Hepatocyte (in vitro differentiated cells): Measurements from ENCODE around the gene RALGPS2. TPM values are rescaled to one million over a fixed set of nuclear protein-coding genes. Genes with fewer than 3 reads are reported as not detected.

Experiments used
- DNase-seq: peaks from one replicate; pipeline ENCODE4 v3.0.0-alpha.2; 2016; ENCODE audit warnings: low spot score
- H2AFZ ChIP-seq: fragments of 200-600 bp; sonication (generic); 2 replicates; pipeline ENCODE4 v1.6.0; 2016; ENCODE audit warnings: antibody characterized with exemption, mild to moderate bottlenecking
- H3K27ac ChIP-seq: fragments of 200-600 bp; sonication (generic); 2 replicates; pipeline ENCODE4 v1.5.1; 2016; ENCODE audit warnings: mild to moderate bottlenecking
- H3K27me3 ChIP-seq: fragments of 200-600 bp; sonication (generic); 2 replicates; pipeline ENCODE4 v1.6.1; 2016
- H3K36me3 ChIP-seq: fragments of 200-600 bp; sonication (generic); replicated peaks from 2 replicates; pipeline ENCODE4 v1.5.1; 2016; ENCODE audit warnings: low read depth; ENCODE audit not compliant: insufficient read depth
- H3K4me1 ChIP-seq: fragments of 200-600 bp; sonication (generic); 2 replicates; pipeline ENCODE4 v1.5.1; 2016; ENCODE audit warnings: mild to moderate bottlenecking, moderate library complexity; ENCODE audit not compliant: insufficient read depth
- H3K4me2 ChIP-seq: fragments of 200-600 bp; sonication (generic); 2 replicates; pipeline ENCODE4 v1.6.0; 2016
- H3K4me3 ChIP-seq: fragments of 200-600 bp; sonication (generic); 2 replicates; pipeline ENCODE4 v1.5.1; 2016; ENCODE audit warnings: mild to moderate bottlenecking
- H3K79me2 ChIP-seq: fragments of 200-600 bp; sonication (generic); 2 replicates; pipeline ENCODE4 v1.6.0; 2017; ENCODE audit warnings: mild to moderate bottlenecking
- H3K9me2 ChIP-seq: fragments of 200-600 bp; sonication (generic); replicated peaks from 2 replicates; pipeline ENCODE4 v1.6.0; 2017; ENCODE audit warnings: mild to moderate bottlenecking; ENCODE audit not compliant: insufficient read depth
- H3K9me3 ChIP-seq: fragments of 200-600 bp; sonication (generic); 2 replicates; pipeline ENCODE4 v1.5.1; 2016; ENCODE audit warnings: low read depth, mild to moderate bottlenecking
- H4K20me1 ChIP-seq: fragments of 200-600 bp; sonication (generic); 2 replicates; pipeline ENCODE4 v1.6.0; 2016; ENCODE audit warnings: mild to moderate bottlenecking; ENCODE audit not compliant: insufficient read depth, poor library complexity, severe bottlenecking
- CTCF ChIP-seq: fragments of 200-600 bp; sonication (generic); IDR thresholded peaks from 2 replicates; pipeline ENCODE4 v1.5.1; 2016; ENCODE audit warnings: antibody characterized with exemption, mild to moderate bottlenecking; ENCODE audit not compliant: poor library complexity
- EZH2 ChIP-seq: fragments of 200-600 bp; sonication (generic); IDR thresholded peaks from 2 replicates; pipeline ENCODE4 v1.6.1; 2016; ENCODE audit warnings: antibody characterized with exemption, mild to moderate bottlenecking, borderline replicate concordance
- EZH2phosphoT487 ChIP-seq: fragments of 200-600 bp; sonication (generic); IDR thresholded peaks from one replicate; pipeline ENCODE4 v1.6.1; 2018; ENCODE audit warnings: antibody characterized with exemption, mild to moderate bottlenecking, low read depth, moderate library complexity; ENCODE audit not compliant: unreplicated experiment, severe bottlenecking
- WGBS: methylation state at CpG from one replicate; pipeline ENCODE4 v1.1.6; 2016; ENCODE audit warnings: low lambda C conversion rate; ENCODE audit errors: missing lambda C conversion rate; 5-methylcytosine and 5-hydroxymethylcytosine counted together
- polyA plus RNA-seq: library from polyadenylated mRNA; unstranded; fragments of >200 nt; fragmentation: Nextera tagmentation; extraction: Ambion mirVana; gene quantifications from 2 replicates; pipeline ENCODE4 v1.2.1, GENCODE V29; 2016
- total RNA-seq: library from RNA; depleted of rRNA; stranded (reverse); fragments of >200 nt; gene quantifications from 2 replicates; pipeline ENCODE4 v1.2.3, GENCODE V29; 2014

RALGPS2 gene
- total and polyA plus RNA-seq, 2 experiments from 2014 or later: 9.3 to 35.4 TPM

- Histone ChIP-seq H4K20me1 (no peaks in the 10 kb centered on the region), H3K27ac (no peak overlapping the region), H3K4me1 (no peaks in the 10 kb centered on the region), H3K4me3 (no peak overlapping the region), H3K9me2 (no peaks in the 10 kb centered on the region), H2AFZ (no peak overlapping the region), H3K4me2 (no peak overlapping the region), H3K36me3 (no peaks in the 10 kb centered on the region), H3K79me2 (no peaks in the 10 kb centered on the region), H3K27me3 (no peaks in the 10 kb centered on the region), H3K9me3 (no peaks in the 10 kb centered on the region)
- DNase-seq: no peak
- 96% methylated on average over 6 of the region's 6 CpGs for WGBS
- TF ChIP-seq EZH2phosphoT487: no peak
- no peak for TF ChIP-seq CTCF
- no peak for TF ChIP-seq EZH2
These were observed 73.3 kb downstream of the RALGPS2 start for GRCh38 chr1:178798232-178798861.

GRCh38 chr1:178802873-178803272 is 77.8 kb downstream of the RALGPS2 start:
- Histone ChIP-seq H3K4me2 (no peak overlapping the region), H3K4me1 (no peaks in the 10 kb centered on the region), H4K20me1 (no peaks in the 10 kb centered on the region), H3K9me3 (no peaks in the 10 kb centered on the region), H3K36me3 (no peaks in the 10 kb centered on the region), H3K27me3 (no peaks in the 10 kb centered on the region), H3K27ac (no peak overlapping the region), H2AFZ (no peak overlapping the region), H3K9me2 (no peaks in the 10 kb centered on the region), H3K4me3 (no peak overlapping the region), H3K79me2 (peaks cover 5% of the 10 kb centered on the region)
- 80% methylated on average over 3 of the region's 3 CpGs for WGBS
- DNase-seq: no peak
- TF ChIP-seq EZH2phosphoT487: no peak
- TF ChIP-seq EZH2: no peak
- no peak for TF ChIP-seq CTCF

GRCh38 chr1:178806665-178807300 is 81.7 kb downstream of the RALGPS2 start:
- DNase-seq: no peak
- Histone ChIP-seq H3K4me1 (no peaks in the 10 kb centered on the region), H2AFZ (no peak overlapping the region), H3K79me2 (peaks cover 5% of the 10 kb centered on the region), H3K9me2 (no peaks in the 10 kb centered on the region), H3K27me3 (no peaks in the 10 kb centered on the region), H3K36me3 (no peaks in the 10 kb centered on the region), H3K4me2 (no peak overlapping the region), H4K20me1 (no peaks in the 10 kb centered on the region), H3K27ac (no peak overlapping the region), H3K9me3 (no peaks in the 10 kb centered on the region), H3K4me3 (no peak overlapping the region)
- WGBS: 87% methylated on average over 9 of the region's 9 CpGs
- TF ChIP-seq EZH2phosphoT487 (no peak), CTCF (no peak), EZH2 (no peak)
